ENCODE results near the gene STARD10.
"Not testable (repeated sequence)": the region's sequence is repeated elsewhere in the genome, so short reads cannot be mapped to it uniquely, and the experiment has no call there.

Gene STARD10

DNA sequence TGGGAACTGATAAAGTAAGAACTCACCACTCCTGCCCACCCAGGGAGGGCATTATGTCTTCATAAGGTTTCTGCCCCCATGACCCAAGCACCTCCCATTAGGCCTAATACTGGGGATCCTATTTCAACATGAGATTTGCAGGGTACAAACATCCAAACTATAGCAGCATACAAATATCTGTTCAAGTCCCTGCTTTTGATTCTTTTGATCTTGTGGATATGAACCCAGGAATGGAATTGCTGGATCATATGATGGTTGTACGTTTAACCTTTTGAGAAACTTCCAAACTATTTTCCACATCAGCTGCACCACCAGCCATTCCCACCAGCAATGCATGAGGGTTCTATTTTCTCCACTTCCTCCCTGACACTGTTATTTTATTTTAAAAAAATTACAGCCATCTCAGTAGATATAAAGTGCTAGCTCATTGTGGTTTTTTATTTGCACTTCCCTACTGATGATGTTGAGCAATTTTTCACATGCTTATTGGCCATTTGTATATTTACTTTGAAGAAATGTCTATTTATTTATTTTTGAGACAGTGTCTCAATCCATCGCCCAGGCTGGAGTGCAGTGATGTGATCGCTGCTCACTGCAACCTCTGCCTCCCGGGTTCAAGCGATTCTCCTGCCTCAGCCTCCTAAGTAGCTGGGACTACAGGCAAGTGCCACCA is 13.3 kb upstream of the STARD10 start:
- peak; percentile 53 for DNase-seq

DNA sequence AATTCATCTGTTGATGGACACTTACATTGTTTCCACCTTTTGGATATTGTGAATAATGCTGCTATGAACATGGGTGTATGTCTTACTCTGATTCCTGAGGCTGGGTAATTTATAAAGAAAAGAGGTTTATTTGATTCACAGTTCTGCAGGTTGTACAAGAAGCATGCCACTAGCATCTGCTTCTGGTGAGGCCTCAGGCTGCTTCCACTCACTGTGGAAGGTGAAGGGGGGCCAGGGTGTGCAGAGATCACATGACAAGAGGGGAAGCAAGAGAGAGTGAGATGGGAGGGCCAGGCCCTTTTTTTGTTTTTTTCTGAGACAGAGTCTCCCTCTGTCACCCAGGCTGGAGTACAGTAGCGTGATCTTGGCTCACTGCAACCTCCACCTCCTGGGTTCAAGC is 12.5 kb upstream of the STARD10 start:
- not testable (repeated sequence) for DNase-seq

DNA sequence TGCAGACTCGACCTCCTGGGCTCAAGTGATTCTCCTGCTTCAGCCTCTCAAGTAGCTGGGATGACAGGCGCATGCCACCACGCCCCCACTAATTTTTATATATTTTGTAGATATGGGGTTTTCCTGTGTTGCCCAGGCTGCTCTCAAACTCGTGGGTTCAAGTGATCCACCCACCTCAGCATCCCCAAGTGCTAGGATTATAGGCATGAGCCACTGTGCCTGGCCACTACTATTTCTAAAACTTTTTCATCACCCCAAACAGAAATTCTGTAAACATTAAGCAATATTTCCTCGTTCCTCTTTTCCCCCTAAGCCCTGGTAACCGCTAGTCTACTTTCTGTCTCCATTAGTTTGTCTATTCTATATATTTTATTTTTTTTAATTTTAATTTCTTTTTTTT is 11.4 kb upstream of the STARD10 start:
- DNase-seq = no peak

DNA sequence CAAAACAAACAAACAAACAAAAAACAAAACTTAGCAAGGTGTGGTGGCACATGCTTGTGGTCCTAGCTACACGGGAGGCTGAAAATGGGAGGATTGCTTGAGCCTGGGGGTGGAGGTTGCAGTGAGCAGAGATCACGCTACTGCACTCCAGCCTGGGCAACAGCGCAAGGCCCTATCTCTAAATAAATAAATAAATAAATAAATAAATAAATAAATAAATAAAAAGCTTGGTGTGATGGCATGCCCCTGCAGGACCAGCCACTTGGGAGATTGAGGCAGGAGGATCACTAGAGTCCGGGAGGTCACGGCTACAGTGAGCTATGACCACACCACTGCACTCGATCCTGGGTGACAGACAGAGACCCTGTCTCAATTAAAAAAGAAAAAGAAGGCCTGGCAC is 9.0 kb upstream of the STARD10 start:
- no peak for DNase-seq

DNA sequence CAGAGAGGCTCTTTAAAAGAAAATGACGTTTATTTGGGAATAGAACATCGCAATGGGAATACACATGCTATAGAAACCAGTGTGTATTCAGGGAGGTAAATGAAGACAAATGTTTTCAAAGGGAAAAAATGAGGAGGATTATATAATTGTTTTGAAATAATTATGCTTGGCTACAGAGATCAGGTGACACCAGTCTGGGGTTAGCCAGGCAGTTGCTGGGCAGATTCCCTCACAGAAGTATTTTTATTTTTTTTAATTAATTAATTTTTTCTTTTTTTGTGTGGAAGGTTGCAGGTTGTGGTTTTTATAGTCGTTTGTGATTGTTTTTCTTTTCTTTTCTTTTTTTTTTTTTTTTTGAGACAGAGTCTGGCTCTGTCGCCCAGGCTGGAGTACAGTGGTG is 5.6 kb upstream of the STARD10 start:
- DNase-seq = no peak

DNA sequence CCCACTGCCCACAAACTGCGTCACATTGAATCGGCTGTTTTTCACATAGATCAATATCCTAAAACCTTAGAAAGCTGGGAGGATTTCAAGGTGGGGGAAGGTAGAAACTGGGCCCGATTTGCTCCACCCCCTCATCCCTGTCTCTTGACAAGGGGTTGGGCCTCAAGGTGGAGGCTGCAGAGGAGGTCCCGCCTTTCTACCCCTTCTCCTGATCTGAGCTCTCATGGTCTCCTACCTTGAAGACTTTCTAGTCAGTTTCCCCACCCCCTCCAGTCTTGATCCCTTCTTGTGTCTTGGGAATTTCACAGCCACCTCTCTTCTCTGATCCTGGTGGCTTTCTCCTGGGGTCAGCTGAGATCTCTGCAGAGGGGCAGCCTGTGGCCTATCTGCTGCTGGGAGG is 4.5 kb upstream of the STARD10 start:
- DNase-seq = no peak

DNA sequence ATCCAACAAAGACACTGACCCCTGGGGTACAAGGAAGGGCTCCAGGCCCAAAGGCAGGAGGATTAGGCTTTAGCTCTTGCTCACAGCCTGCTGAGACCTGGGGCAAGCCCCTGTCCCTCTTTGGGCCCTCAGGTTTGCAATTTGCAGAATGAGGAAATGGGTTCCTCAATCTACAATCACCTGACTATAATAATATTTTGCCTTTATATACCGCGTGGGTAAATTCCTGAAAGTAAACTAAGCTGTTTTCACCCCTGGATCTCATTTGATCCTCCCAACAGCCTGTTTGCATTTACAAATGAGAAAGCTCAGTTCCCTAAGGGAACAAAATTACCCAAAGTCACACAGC is 797 bp downstream of the STARD10 start:
- DNase-seq = no peak

DNA sequence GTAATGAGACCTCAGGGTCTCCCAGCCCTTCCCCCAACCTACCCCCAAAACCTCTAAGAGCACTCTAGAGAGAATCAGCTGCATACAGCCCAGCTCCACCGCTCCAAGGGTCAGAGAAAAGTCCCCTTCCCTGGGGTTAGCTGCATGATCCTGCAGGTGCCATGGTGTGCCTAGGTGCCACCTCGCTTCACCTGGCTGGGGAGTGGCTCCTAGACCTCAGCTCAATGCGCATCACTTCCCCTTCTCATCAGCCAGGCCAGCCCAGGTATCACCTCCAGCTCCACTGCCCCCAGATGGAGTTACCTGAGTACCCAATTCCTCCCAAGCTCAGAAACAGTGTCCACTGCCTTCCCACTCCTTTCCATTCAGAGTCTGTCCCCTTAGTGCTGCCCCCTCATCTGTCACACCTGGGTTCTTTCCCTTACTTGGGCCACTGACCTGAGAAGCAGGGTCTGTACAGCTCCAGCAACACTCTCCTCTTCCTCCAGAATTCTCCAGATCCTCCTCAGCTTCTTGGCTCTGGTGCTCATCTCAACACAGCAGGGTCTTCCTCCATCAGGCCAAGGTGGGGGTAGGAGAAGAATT is 1.3 kb downstream of the STARD10 start:
- no peak for DNase-seq

DNA sequence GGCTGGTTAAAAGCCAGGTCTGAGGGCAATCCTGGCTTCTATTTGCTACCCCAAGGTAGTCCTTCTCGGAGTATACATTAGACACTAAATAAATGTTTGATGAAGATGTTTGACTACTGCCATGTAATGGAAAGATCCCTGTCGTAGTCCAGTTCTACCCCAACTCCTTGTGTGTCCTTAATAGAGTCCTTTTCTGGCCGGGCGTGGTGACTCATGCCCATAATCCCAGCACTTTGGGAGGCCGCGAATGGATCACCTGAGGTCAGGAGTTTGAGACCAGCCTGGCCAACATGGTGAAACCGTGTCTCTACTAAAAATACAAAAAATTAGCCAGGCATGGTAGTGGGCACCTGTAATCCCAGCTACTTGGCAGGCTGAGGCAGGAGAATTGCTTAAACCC is 2.6 kb downstream of the STARD10 start:
- DNase-seq = not testable (repeated sequence)

DNA sequence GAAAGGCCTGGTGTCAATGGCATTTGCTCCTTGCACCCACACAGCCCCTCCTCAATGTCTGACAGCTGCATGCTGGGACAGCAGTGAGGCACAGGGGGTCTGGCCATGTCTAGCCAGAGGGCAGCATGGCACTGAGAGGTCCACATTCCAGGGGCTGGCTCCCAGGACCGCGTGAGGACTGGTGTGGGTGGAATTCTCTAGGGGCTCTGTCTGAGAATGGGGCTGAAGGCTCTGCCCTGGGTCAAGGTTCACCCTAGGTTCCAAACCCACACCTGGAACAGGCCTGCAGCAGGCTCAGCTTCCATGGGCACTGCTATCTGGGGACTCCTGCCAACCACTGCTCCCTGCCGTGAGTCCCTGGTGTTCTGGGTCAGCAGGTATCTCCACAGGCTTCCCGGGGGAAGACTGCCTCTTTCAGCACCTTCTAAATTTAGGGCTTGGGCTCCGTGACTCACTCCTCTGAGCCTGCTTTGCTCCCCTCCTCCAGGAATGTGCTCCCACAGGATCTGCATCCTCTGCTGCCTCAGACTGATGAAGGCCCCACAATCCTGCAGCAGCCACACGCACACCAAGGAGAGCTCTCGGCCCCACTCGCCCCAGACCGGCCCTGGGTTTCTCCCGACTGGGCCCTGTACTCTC is 4.2 kb downstream of the STARD10 start:
- DNase-seq = peak; percentile 91

DNA sequence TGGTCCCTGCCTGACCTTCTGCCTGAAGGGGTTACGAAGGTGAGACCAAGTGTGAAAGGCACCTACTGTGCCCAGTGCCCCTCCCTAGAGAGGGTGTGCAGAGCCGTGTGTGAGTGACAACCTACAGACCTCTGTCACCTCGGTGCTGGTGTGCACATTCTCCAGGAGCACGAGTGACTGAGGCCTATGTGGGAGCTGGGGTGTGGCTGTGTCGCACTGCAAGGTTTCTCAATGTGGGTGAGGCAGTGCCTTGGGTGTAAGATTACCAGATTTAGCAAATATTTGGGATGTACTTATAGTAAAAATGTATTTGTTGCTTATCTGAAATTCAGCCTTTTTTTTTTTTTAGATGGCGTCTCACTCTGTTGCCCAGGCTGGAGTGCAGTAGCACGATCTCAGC is 5.6 kb downstream of the STARD10 start:
- no peak for DNase-seq

DNA sequence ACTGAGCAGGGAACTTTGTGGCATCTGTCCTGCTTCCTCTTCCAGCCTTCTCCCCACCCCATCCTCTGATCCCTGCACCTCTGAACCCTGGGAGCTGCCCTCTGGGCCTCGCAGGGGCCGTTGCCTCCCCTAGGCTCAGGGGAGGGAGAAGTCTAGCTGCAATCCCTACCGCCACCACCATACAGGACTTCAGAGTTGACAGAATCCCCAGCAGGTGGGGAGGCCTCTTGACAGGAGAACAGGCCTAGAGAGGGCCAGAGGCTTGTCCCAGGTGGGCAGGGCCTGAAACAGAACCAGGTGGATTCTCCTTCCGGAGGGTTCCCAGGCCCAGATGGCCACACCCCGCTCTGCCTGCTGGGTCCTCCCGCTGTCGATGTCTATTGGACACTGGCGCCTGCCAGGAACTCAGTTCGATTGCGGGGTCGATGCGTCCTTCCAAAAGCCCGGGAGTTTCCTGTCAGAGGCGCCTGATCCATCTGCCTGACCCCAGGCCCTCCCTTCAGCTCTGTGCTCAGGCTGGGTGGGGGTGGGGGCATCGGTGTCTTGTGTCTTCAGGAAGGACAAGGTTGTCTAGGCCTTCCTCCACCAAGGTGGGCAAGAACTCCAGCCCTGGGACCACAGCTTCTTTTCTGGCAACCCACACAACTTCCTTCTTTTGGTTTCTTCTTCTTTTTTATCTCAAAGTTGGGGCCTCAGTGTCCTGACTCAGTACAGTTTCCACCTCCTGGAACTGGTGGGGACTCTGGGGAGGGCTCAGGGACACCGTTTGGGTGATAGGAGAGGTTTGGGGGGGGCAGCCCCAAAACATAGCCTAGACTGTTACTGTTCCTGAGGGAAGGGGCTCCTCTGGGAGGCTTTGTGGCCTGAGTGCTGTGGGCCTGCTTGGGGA is 6.4 kb downstream of the STARD10 start:
- no peak for DNase-seq

DNA sequence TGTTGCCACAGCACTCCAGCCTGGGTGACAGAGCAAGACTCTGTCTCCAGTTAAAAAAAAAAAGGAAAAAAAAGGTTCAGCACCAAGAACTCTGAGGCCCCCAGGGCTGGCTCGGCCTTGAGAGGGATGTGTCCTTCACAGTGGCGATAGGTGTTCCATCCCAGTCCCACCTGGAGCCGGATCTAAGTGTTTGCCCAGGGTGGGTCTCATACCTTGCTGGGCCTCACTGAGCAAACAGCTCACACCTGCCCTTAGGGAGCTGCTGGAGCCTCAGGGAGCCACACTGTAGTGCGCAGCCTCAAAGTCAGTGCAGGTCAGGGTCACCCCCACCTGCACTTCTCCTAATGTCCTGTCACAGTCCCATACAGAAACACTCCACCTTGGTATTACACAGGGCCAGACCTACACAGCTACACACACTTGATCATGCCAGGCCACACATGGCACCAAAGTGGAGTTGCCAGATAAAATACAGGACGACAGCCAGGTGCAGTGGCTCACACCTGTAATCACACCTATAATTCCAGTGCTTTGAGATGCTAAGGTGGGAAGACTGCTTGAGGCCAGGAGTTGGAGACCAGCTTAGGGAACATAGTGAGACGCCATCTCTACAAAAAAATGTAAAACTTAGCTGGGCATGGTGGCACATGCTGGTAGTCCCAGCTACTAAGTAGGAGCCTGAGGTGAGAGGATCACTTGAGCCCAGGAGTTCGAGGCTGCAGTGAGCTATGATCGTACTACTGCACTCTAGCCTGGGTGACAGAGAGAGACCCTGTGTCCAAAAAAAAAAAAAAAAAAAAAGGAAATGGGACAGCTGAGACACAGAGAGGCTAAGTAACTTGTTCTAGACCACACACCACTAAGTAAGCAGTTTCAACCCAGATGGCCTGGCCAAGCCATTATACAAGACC is 7.3 kb downstream of the STARD10 start:
- no peak for DNase-seq

DNA sequence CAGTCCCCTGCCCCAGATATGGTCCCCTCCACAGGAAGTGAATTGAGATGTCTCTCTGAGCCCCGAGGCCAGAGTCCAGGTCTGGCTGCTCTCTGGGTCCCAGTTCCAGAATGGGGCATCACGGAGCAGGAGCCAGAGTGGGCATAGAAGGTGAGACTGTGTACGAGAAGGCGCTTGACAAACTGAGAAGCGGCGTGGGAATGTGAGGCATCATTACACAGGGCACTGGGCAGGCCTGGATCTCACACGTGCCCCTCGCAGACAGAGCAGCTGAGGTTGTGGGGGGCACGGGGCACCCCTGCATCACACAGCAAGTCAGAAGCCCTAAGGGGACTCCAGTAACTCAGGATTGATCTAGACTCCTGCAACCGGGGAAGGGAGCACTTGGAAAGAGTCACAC is 9.2 kb downstream of the STARD10 start:
- no peak for DNase-seq

DNA sequence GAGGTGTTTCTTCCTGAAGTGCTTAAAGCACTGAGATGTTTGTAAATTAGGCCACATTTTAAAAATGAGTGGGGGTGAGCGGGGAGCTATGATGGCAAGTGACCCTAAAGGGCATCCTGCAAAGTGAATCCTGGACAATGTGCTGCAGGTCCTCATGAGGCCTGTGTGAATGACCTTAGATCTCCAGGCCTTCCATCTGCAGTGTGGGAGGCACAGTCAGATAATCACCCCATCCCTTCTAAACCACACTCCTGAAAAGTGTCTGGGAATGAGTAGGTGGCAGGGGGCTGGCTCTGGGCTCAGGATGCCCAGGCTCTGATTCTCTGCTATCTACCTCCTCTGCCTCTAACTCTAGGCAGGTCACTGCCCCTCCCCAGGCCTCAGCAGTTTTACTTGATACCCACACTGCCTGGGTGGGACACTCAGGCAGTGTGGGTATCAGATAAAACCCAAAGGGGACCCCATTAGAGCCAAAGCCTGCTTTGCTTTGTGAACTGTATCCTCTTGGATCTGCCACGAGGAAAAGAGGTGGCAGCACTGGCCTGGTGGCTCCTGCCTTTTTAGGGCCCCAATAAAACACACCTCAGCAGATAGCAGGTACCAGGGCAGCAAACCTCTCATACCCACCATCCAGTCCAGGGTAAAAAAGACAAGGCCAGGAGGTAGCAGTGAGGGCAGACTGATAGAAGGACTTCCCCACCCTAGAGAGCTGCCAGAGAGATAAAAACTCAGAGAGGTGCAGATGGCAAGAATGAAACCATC is 10.5 kb downstream of the STARD10 start:
- DNase-seq = no peak

DNA sequence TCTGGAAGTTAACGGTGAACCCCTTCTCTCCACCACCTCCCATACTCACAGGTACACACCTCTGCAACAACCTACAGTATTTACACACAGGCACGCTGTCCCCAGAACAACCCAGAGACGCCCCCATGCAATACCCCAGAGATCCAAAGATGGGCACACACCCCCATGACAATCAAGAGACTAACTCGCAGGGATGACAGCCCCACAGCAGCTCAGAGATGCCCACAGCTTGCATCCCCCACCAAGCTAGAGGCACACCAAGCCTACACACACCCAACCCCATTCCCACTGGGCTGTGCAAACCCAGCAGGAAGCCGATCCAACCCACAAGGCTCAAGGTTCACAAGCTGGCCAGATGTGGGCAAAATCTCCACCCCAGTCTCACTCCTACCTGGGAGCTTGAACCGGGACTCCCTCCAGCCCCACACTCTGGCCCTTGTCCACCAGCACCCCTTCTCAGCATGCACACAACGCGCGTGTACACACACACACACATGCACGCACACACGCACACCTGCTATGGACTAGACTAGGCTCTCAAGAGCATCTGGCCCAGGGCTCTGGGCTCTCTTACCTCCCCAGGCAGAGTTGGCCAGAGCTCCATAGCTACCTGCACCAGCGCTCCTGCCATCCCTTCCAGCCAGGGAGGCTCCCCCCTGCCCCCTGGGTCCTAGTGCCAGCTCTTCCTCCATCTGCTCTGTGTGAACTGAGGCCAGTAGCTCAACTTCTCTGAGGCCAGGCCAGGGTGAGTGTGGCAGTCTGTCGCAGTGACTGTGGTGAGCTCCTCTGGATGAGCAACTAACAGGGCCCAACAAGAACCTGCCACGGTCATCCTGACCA is 11.5 kb downstream of the STARD10 start:
- no peak for DNase-seq

DNA sequence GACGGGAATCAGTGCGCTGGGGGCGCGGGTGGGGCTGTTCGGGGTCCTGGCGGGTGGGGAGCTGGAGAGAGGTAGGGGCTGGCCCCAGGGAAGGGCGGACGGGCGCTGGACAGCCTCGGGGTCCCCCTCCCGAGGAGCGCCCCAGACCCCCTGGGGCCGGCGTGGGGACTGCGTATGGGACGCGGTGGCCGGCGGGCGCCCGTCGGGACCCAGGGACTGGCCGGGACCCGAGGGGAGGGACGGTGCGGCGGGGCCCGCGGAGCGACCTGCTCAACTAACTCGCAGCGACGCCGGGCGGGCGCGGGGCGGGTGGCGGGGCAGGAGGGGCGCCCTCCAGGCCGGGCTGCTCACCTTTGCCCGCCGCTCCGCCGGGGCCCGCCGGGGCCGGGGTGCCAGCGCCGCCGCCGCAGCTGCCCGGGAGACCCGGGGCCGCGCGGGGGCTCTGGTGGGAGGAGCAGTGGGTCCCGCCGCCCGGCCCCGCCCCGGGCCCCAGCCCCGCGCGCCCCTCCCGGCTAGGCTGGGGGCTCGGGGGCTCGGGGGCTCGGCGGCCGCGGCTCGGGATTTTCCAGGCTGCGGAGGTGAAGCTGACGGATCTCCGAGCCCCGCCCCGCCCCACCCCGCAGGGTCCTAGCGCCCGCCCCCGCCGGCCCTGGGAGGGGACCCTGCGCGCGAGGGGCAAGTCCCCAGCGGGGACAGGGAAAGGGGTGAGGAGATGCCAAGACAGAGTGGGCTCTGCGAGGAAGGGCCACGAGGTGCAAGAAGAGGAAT is 12.3 kb downstream of the STARD10 start:
- peak; percentile 29 for DNase-seq

DNA sequence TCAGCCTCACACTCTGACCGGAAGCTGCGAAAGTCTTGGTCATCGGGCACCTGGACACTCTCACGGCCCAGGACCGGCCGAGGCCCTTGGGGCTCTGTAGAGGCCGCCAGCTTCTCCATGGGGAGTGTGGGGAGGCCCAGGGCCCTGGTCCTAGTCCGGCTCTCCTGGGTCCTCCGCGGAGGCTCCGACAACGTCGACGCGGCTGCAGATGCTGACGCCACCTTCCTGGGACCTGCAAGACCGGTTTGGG is 12.9 kb downstream of the STARD10 start:
- DNase-seq = no peak

DNA sequence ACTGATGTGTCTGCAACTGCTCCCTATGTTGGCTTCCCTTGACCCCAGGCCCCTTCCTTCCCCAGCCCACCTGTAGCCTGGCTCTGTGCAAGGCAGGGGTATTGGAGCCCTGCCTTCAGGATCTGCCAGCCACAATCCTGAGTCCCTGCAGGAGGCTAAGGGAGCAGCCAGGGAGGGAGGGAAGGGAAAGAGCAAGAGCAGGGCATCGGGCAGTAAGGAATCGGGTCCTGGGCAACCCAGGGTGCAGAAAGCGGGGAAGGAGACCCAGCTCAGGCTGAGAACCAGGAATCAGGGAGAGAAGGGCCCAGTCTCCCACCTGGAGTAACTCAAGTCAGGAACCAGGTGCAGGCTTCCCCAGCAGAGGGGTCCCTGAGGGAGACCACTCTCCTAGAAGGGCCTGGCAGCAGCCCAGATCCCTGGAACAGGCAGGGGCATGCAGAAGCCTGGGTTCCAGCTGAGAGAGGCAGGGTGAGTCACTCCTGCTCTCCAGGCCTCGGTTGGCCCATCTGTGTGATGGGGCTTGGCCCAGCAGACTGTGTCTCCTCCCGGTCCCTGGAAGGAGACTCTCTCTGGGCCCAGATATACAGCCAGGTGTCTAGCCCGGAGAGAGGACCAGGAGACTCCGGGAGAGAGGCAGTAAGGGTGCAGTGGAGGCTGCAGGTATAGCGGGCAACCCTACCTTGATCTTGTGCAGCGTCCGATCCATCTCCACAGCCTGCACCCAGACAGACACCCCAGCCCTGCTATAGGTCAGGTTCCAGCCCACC is 13.4 kb downstream of the STARD10 start:
- DNase-seq = no peak
